Body of pancreas (tissue), 4 donors: ENCODE results near the gene HES2.

ENCODE experiments used
- CTCF ChIP-seq, 7 experiments: fragments of 450-650 bp in 4 of 7; fragments of 200-600 bp in 3 of 7; sonication (generic) in 3 of 7; IDR thresholded peaks; one replicate each; pipeline ENCODE4 v1.5.1; 2016 to 2019; ENCODE audit warnings: antibody characterized with exemption in 7 of 7
- POLR2A ChIP-seq, 3 donors: fragments of 450-650 bp; IDR thresholded peaks; one replicate each; pipeline ENCODE4 v1.6.1; 2016; ENCODE audit warnings: antibody characterized with exemption in 3 of 3, mild to moderate bottlenecking in 2 of 3

- TF ChIP-seq CTCF (IDR thresholded peaks at IDR 0.05) (no peak), POLR2A (IDR thresholded peaks at IDR 0.05) (no peak)
These were observed 9.3 kb downstream of the HES2 start for GRCh38 chr1:6410248-6410893.
